AG04450 (cell line): ENCODE data around the gene SULT1A2. TPM values are rescaled to one million over a fixed set of nuclear protein-coding genes. Genes with fewer than 3 reads are reported as not detected.

ENCODE experiments used
- CTCF ChIA-PET: fragments of 300-600, 350-600 bp; formaldehyde crosslinking; extraction: SDS; loops from one replicate; lab custom pipeline; 2022; ENCODE audit warnings: antibody characterized with exemption, inconsistent platforms; lab: Charles Lee
- POLR2A ChIA-PET: fragments of 350-600 bp; formaldehyde crosslinking; extraction: SDS; loops from one replicate; lab custom pipeline; 2021; ENCODE audit warnings: antibody characterized with exemption, inconsistent platforms; lab: Yijun Ruan, JAX
- DNase-seq: peaks from one replicate; pipeline ENCODE4 v3.0.0-alpha.2; 2011; ENCODE audit warnings: low read depth, low spot score
- H3K27ac ChIP-seq: one replicate; pipeline ENCODE4 v1.5.1; 2012; ENCODE audit warnings: low read depth, low read length, control low read depth
- H3K27me3 ChIP-seq: one replicate; pipeline ENCODE4 v1.6.0; 2012; ENCODE audit warnings: low read length; ENCODE audit not compliant: control insufficient read depth, insufficient read depth
- H3K4me3 ChIP-seq: 2 replicates; pipeline ENCODE4 v1.5.1; 2011; ENCODE audit warnings: mild to moderate bottlenecking, low read depth, low read length, control low read depth
- H3K9me3 ChIP-seq: 2 replicates; pipeline ENCODE4 v1.5.1; 2012; ENCODE audit warnings: low read length; ENCODE audit not compliant: control insufficient read depth, insufficient read depth
- polyA plus RNA-seq: library from polyadenylated mRNA; depleted of rRNA; stranded (reverse); fragments of >200 nt; gene quantifications from 2 replicates; pipeline ENCODE4 v1.2.3, GENCODE V29; 2011
- TF ChIP-seq, protein P1 (sequence below): IDR thresholded peaks from 2 replicates; pipeline ENCODE4 v1.5.1; 2011; ENCODE audit warnings: low read depth, low read length, control low read depth, inconsistent platforms

SULT1A2 gene
- polyA plus RNA-seq, 1 experiment, result 0.12 TPM

DNA sequence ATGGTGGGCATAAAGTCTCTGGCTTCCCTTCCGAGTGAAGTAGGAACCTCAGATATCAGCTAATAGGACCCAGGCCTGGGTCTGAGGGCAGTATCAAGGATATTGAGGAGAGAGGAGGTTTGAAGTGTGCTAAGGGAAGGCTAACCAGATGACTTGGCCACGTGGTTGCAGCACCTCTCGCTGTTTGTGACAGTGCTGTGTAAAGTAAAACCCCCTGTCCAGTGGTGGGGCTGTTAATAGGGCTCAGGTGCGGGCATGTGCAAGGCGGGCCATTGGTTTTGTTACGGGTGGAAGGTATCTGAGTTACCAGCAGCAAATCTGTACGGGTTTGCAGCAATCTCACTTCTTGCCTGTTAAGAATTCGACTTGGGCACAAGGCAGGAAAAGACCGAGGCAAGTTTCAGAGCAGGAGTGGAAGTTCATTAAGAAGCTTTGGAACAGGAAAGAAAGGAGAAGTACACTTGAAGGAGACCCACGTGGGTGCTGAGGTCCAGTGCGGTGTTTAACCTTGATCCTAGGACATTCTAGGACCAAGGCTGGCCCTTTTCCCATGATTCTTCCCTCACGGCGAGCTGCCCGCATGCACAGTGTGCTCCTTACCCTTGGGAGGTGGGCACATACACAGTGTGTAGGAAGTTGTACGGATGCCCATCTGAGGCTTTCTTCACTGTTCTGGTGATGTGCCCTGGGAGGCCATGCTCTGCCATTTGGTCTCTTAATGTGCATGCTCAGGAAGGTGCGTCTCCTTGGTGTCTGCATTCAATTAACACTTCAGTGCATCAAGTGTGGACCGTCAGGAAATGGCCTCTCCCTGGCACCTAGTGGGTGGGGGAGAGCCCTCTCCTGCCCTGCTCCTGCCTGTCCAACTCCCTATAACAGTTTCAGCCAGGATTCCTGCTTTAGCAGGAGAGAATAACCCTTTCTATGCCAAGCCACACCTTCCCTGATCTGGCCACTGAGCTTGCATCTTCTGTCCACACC lies 22.8 kb downstream of the SULT1A2 start:
- ChIA-PET CTCF (interaction anchor here (1.3 kb wide), 1 partner anchor 20 kb away, joined by 4 read pairs; the partner anchor contains the start of gene SGF29), POLR2A (no interaction called here)
- TF ChIP-seq, protein P1, sequence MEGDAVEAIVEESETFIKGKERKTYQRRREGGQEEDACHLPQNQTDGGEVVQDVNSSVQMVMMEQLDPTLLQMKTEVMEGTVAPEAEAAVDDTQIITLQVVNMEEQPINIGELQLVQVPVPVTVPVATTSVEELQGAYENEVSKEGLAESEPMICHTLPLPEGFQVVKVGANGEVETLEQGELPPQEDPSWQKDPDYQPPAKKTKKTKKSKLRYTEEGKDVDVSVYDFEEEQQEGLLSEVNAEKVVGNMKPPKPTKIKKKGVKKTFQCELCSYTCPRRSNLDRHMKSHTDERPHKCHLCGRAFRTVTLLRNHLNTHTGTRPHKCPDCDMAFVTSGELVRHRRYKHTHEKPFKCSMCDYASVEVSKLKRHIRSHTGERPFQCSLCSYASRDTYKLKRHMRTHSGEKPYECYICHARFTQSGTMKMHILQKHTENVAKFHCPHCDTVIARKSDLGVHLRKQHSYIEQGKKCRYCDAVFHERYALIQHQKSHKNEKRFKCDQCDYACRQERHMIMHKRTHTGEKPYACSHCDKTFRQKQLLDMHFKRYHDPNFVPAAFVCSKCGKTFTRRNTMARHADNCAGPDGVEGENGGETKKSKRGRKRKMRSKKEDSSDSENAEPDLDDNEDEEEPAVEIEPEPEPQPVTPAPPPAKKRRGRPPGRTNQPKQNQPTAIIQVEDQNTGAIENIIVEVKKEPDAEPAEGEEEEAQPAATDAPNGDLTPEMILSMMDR, result no peak
- no peak for DNase-seq
- no peak overlapping the region for H3K4me3 ChIP-seq
- no peaks in the 10 kb centered on the region for H3K27me3 ChIP-seq
- peaks cover 4% of the 10 kb centered on the region; the same call in 1 of the 2 replicates for H3K9me3 ChIP-seq
- H3K27ac ChIP-seq, result no peak overlapping the region

DNA sequence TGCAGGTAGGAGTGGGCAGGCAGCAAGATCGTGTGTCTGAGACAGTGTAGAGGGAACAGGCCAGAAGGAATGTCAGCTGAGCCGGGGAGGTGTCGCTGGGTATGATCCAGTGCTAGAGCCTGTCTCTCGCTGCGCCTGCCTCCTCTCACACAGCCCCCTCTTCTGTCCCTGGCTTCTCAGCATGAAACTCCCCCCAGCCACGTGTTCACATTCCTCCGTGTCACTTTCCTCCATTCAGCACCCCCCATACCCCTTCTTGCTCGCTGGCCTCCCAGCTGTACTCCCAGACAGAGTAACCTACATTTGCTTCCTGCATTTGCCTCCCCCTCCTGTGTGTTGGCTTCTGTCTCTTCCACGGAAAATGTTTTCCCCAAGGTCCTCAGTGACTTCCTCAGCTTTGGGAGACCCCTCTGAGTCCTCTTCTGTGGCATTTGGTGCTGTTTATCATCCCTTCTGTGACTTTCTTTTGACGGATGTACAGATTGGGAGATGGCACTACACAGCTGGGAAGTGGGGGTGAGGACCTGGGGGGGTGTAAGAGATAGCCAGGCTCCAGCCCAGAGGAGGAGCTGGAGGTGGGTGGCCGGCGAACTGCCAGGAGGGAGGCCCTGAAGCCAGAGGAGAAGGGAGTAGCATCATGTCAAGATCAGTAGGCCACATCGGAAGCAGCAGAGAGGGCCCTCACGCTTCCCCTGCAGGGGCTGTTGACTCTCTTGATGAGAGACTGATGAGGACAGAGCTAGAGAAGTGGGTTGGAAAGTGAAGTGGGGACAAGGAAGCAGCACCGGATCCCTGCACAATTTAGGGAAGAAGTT lies 23.9 kb downstream of the SULT1A2 start:
- CTCF ChIA-PET, result interaction anchor here (1.3 kb wide), 1 partner anchor 19 kb away, joined by 4 read pairs; the partner anchor contains the start of gene SGF29
- DNase-seq, result no peak
- TF ChIP-seq, protein P1, result no peak

DNA sequence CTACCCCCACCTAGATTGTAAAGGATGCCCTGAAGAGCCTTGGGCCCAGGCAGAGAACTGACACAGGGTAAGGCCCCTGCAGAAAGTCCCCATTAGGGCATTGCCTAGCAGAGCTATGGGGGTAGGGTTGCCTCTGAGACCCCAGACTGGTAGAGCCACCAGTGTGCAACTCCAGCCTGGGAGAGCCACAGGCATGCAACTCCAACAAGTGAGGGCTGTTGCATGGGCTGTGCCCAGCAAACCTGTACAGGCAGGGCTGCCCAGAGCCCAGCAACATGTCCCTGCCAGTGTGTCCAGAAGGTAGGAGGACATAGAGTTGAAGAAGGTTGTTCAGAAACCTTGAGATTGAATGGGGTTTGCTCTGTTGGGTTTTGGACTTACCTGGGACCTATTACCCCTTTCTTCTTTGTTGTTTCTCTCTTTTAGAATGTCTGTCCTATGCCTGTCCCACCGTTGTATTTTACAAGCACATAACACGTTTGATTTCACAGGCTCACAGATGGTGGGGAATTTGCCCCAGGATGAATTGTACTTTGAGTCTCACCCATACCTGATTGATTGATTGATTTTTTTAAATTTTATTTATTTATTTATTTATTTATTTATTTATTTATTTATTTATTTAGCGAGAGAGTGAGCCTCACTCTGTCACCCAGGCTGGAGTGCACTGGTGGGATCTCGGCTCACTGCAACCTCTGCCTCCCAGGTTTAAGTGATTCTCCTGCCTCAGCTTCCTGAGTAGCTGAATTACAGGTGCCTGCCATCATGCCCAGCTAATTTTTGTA lies 26.7 kb downstream of the SULT1A2 start:
- ChIA-PET CTCF (no interaction called here), POLR2A (no interaction called here)
- Histone ChIP-seq H3K27ac (no peak overlapping the region), H3K27me3 (no peaks in the 10 kb centered on the region), H3K9me3 (peaks cover 12% of the 10 kb centered on the region), H3K4me3 (no peak overlapping the region)
- no peak for DNase-seq
- TF ChIP-seq, protein P1, result no peak

More for the DNA sequence above, 23.9 kb downstream of the SULT1A2 start:
- H3K27ac ChIP-seq, result no peak overlapping the region
- no peak overlapping the region for H3K4me3 ChIP-seq
- H3K9me3 ChIP-seq, result peaks cover 4% of the 10 kb centered on the region; the same call in 1 of the 2 replicates
- POLR2A ChIA-PET, result no interaction called here
- H3K27me3 ChIP-seq, result no peaks in the 10 kb centered on the region

DNA sequence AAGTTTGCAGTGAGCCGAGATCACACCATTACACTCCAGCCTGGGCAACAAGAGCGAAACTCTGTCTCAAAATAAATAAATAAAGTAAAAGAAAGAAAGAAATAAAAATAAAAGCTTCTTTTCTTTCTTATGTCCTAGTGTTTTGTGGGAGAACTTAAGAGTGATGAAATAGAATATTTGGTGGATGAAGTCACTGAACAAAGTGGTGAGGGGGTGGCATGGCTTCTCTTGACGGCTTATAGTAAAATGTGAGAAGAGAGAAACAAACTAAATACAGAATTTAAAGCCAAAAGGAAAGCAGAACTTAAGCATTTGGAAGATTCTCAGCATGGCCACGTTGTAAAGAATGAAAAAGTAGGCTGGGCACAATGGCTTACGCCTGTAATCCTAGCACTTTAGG lies 27.8 kb downstream of the SULT1A2 start:
- Histone ChIP-seq H3K27me3 (no peaks in the 10 kb centered on the region), H3K4me3 (no peak overlapping the region), H3K9me3 (peaks cover 12% of the 10 kb centered on the region), H3K27ac (no peak overlapping the region)
- TF ChIP-seq, protein P1, result no peak
- CTCF ChIA-PET, result no interaction called here
- DNase-seq, result peak; percentile 26
- POLR2A ChIA-PET, result no interaction called here
